Fibroblast of the aortic adventitia (primary cell): Measurements from ENCODE around the gene TMPRSS4. TPM values are rescaled to one million over a fixed set of nuclear protein-coding genes. Genes with fewer than 3 reads are reported as not detected.

Source experiments
- DNase-seq: peaks from one replicate; pipeline ENCODE4 v3.0.0-alpha.2; 2010; ENCODE audit warnings: low read depth
- H3K4me3 ChIP-seq: 2 replicates; pipeline ENCODE4 v1.5.1; 2011; ENCODE audit warnings: low read depth, mild to moderate bottlenecking, control low read depth, low read length, moderate library complexity
- total RNA-seq: library from RNA; depleted of rRNA; stranded (reverse); fragments of >200 nt; gene quantifications from 2 replicates; pipeline ENCODE4 v1.2.3, GENCODE V29; 2012; ENCODE audit warnings: low replicate concordance
- TF ChIP-seq, protein P1 (sequence below): IDR thresholded peaks from 2 replicates; pipeline ENCODE4 v1.5.1; 2011; ENCODE audit warnings: mild to moderate bottlenecking, low read length, control low read depth, inconsistent platforms; ENCODE audit not compliant: insufficient read depth

Gene TMPRSS4
- total RNA-seq, 1 donor, result not detected

DNA sequence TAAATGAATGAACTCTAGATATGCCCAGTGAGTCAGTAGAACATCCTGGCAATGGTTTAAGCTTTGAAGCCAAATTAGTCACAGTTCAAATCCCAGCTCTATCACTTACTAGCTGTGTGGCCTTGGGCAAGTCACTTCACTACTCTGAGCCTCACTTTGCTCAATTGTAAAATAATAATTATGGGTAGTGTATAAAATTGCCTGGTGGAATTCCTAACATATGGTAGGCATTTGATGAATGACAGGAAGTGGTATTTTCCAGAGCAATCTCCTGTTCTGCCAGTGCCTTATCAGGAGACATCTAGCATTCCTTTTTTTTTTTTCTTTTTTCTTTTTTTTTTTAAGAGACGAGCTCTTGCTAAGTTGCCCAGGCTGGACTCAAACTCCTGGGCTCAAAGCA is 62.7 kb downstream of the TMPRSS4 start:
- peak; percentile 9 for DNase-seq
- H3K4me3 ChIP-seq, result no peak overlapping the region
- TF ChIP-seq, protein P1, sequence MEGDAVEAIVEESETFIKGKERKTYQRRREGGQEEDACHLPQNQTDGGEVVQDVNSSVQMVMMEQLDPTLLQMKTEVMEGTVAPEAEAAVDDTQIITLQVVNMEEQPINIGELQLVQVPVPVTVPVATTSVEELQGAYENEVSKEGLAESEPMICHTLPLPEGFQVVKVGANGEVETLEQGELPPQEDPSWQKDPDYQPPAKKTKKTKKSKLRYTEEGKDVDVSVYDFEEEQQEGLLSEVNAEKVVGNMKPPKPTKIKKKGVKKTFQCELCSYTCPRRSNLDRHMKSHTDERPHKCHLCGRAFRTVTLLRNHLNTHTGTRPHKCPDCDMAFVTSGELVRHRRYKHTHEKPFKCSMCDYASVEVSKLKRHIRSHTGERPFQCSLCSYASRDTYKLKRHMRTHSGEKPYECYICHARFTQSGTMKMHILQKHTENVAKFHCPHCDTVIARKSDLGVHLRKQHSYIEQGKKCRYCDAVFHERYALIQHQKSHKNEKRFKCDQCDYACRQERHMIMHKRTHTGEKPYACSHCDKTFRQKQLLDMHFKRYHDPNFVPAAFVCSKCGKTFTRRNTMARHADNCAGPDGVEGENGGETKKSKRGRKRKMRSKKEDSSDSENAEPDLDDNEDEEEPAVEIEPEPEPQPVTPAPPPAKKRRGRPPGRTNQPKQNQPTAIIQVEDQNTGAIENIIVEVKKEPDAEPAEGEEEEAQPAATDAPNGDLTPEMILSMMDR, result no peak

DNA sequence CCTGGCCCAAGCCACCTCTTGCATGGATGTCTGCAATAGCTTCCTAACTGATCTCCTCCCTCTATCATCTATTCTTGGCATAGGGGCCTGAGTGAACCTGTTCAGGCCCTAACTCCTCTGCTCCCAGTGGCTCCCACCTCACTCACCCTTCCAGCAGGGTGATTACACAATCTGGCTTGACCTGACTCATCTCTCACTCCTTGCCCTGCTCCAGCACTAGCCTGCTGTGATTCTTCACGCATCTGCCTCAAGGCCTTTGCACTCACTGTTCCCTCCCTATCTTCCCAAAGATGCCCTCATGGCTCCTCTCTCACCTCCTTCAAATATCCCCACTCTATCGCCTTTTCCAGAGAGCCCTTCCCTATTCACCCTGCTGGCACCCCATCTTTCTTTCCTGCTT is 65.2 kb downstream of the TMPRSS4 start:
- no peak overlapping the region for H3K4me3 ChIP-seq
- TF ChIP-seq, protein P1, result no peak
- DNase-seq, result no peak

DNA sequence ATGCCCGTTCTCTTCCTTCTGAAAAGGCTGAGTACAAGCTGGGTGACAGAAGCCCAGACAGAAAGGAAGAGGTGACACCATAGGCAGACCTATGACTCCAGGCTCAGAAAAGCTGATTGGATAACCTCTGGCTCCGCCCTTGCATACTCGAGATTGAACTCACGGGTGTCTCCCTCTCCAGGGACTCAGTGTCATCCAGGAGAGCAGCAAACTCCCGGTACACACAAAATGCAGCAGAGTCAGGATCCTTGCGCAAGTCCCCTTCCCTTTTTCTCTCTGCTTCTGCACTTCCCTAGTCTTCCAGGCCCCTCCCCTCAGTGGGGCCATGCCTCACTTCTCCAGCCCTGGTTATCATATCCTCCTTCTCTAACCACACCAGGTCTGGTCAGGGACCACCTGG is 65.9 kb downstream of the TMPRSS4 start:
- no peak for DNase-seq
- no peak overlapping the region for H3K4me3 ChIP-seq
- TF ChIP-seq, protein P1, result no peak

- DNase-seq, result no peak
Measured at GRCh38 chr11:118143661-118144185, 66.8 kb downstream of the TMPRSS4 start.

GRCh38 chr11:118144301-118145268 is 67.7 kb downstream of the TMPRSS4 start:
- H3K4me3 ChIP-seq, result no peak overlapping the region
- TF ChIP-seq, protein P1, result no peak
- no peak for DNase-seq

More at GRCh38 chr11:118143661-118144185, 66.8 kb downstream of the TMPRSS4 start:
- no peak overlapping the region for H3K4me3 ChIP-seq
- TF ChIP-seq, protein P1, result no peak

DNA sequence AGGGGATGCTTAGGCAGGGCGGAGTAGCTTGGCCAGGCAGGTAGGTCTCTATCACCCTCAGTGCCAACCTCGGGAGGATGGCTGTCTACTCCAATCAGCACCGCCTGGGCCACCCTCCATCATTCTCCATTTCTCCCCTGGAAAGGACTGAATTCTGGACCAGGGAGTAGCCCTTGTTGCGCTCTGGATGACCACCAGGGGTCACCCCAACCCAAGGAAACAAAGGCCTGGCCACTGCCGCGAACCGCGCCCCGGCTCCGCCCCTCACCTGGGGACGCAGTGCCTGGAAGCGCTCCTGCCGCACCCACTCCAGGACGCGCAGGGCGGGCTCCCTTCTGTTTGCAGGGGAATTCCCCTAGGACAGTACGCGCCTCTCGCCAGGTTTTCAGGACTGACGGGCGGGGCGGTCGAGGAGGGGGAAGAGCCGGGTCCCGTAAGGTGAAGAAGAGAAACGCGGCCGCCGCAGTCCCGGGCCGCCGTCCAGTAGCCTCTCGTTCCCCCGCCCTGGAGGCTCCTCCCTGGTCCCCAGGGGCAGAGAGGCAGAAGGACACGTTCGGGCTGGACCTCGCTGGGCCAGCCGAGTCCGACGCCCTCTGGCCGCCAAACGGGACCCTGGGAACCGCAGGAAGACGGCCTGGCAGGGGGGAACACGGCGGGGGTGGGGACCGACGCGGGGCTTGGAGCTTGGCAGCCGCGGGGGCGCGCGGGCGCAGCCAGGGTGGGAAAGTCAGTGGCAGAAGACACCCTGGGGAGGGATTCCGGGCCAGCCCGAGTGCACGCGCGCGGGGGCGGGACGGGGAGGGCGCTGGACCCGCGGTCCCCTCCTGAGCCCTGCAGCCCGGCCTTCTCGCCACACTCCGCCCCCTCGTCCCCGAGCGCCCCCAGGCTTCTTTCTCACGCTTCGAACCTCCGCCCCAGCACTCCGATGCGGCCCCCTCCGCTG is 68.7 kb downstream of the TMPRSS4 start:
- peak; percentile 60 for DNase-seq
- TF ChIP-seq, protein P1, result peak; percentile 91
- peak overlapping the region; percentile 60 for H3K4me3 ChIP-seq
